HPDE6-E6E7 (cell line): Measurements from ENCODE around the gene ZNF12.
"Not testable (repeated sequence)": the region's sequence is repeated elsewhere in the genome, so short reads cannot be mapped to it uniquely, and the experiment has no call there.

Source experiments
- DNase-seq: peaks from one replicate; pipeline ENCODE4 v3.0.0; 2011; ENCODE audit warnings: missing footprints; ENCODE audit errors: extremely low spot score

ZNF12 gene

DNA sequence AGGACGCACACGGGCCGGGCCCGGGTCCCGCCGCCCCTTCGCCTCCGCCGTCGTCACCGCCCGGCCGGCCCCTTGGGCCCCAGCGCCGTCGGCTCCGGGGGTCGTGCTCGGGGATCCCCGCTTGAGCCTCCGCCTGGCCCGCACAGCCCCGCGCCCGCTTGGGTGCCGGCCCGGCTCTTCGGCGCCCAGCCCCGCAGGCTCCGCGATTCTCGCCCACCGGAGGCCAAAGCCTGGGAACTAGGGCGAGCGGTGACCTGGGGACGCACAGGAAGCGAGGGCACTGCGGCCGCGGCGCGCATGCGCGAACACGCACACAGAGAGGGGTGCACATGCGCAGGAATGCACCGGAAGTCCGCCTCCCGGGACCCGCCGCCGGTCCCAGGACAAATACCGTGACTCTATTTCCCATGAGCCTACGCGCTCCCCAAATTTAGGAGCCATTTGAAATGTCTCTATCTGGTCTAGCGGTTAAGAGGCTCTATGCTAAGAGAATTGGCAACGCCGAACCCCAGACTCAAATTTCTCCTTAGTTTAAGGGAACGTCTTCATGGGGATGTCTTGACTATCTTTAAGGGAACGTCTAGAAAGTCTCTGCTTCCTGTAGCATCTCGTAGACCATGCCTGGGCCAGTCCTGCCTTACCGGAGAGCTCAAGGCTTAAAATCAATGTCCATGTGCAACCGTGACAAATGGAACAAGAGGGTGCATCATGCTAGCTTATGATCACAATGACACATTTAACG, at the start of gene ZNF12:
ZNF12 (minus strand) TSS at position 282 of the 742 bp plus-strand sequence. CDS start 1,774 bp downstream, outside the sequence.
- peak; percentile 96 for DNase-seq

DNA sequence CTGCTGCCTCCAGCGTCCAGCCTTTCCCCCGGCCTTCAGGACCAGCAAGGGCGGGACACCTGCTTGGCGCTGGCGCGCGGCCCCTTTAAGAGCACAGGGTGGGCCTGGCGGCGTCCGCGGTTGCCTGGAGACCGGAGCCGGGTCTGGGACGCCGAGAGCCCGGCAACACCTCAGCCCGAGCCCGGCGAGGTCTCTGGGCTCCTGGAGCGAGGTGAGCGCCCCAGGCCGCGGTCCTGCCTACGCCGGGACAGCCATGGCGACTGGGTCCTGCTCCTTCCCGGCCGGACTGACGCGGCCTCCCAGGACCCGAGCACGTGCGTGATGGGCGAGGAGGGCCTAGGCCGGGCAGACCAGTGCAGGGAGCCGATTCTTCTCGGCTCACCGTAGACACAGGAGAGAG, 47.2 kb upstream of the ZNF12 start, which contains the start of gene RSPH10B2:
RSPH10B2 (plus strand) TSS at position 140 of the 400 bp plus-strand sequence. CDS start 3,575 bp downstream, outside the sequence.
- not testable (repeated sequence) for DNase-seq

DNA sequence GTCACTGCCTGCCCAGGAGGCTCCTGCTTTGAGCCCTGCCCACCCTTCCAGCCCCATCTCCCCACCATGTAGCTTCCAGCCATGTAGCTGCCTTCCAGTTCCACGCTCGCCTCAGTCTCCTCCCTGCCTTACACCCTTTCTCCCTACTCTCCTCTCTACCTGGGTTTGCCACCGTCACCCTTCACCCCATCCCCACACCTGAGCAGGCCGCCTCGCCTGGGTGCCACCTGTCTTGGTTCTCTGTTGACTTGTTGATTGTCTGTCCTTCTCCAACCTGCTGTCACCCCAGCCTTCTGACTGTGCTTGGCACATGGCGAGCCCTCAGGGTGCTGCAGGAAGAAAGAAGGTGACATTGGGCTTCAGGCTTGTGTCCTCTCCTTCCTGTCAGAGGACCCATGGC, 43.4 kb upstream of the ZNF12 start:
- not testable (repeated sequence) for DNase-seq

DNA sequence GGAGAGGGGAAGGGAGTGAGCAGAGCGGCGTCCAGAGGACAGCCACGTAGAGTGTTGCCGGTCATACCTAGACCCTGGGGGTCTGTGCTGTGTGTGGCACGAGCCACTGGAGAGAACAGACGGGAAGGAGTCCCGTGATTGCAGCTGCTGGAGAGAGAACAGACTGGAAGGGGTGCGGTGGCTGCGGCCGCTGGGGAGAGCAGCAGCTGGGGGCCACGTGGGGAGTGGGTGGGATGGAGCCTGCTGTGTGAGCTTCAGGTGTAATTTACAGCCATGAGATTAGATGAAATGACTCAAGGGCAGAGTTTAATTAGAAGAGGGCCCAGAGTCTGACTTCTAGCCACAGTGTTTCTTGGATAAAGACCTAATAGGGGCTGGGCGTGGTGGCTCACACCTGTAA, 42.6 kb upstream of the ZNF12 start:
- DNase-seq = not testable (repeated sequence)

DNA sequence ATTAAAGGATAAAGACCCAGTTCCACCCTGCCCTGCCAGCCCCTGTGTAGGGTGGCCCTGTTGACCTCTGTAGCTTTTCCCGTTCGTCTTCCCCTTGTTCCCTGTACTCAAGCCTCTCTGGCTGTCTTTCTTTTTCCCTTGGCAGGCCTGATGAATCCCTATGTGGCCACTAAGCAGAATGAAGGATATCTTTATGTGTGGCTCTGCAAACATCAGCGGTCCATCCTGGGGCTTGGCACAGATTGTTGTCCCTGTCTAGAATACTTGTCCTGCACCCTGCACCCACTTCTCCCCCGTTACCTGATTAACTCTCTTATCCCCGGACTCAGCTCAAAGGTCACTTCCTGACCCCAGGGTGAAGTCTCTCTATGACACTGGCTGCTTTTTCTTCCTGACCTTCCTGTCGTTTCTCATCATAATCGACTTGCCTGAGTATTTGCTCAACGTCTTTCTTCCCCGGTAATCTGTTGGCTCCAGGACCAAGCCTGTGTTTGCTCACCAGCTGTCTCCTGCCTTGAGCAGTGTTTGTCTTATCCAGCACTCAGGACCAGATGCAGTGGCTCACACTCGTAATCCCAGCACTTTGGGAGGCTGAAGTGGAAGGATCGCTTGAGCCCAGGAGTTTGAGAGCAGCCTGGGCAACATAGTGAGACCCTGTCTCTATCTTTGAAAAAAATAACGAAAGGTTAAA, 37.8 kb upstream of the ZNF12 start:
- DNase-seq = not testable (repeated sequence)

DNA sequence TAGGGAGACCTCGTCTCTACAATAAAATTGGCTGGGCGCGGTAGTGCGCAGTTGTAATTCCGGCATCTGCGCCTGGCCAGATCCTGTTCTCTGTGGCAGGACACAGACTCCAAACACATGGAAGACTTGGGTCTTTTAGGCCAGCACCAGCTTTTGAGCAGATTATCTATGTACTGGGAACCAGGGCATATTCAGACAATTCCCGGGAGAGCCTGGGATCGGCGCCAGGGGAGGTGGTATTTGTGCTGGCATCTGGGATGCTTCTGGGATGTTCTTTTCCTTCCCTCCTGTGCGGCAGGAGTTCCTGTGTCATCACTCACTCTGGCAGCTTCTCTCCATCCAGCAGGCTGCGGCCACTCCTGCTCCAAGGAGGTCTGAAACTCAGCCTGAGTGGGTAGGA, 31.7 kb upstream of the ZNF12 start:
- not testable (repeated sequence) for DNase-seq

DNA sequence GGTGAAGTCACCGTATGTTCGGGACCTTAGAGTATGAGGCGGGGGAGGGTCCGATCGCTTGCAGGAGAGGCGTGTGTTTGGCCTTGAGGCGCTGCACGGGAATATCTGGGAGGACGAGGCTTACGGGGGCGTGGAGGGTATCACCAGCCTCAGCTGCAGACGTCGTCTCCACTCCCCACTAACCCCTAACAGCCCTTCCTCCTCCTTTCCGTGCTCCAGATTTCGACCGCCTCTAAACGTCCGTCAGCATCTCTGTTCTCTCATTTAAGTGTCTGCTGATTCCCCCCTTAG, 23.5 kb upstream of the ZNF12 start:
- peak; percentile 16 for DNase-seq

DNA sequence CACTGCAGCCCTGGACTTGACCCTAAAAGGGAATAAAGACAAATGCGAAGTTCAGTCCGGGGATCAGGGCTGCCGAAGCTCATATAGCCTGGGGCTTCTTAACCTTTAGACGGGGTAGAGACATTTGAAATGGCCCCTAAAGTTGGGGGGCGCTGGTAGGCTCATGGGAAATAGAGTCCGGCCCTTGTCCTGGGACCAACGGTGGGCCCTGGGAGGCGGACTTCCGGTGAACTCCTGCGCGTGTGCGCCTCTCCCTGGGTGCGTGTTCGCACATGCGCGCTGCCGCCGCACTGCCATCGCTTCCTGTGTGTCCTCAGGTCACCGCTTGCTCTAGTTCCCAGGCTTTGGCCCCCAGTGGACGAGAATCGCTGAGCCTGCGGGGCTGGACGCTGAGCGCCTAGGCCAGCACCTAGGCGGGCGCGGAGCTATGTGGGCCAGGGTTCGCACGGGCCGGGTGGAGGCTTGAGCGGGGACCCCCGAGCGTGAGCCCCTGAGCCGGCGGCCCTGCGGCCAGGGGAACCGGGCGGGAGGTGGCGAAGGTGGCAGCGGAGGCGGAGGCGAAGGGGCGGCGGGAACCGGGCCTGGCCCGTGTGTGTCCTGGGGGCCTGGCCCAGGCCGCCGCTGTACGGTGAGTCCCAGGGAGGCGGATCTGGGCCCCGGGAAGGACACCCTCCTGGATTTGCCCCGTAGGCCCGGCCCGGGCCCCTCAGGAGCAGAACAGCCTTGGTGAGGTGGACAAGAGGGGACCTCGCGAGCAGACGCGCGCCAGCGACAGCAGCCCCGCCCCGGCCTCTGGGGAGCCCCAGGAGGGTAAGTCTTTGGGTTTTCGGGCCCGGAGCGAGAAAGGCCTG, 23.0 kb upstream of the ZNF12 start:
- DNase-seq = peak; percentile 70

DNA sequence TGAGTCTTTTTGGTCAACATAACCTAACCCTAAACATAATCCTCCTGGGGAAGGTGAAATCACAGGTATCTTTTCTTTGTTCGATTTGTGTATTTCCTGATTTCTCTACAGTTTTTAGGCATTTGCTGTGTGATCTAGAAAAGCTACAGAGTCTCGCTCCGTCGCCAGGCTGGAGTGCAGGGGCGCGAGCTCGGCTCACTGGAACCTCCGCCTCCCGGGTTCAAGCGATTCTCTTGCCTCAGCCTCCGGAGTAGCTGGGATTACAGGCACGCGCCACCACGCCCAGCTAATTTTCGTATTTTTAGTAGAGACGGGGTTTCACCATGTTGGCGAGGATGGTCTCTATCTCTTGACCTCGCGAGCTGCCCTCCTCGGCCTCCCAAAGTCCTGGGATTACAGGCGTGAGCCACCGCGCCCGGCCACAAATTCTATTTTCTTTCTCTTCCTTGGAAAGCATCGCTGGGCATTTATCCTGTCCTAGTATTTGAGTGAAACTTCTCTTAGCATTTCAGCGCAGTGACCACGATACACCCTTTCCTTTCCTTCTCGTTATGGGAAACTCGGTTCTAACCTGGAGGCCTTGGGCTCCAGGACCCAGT, 22.2 kb upstream of the ZNF12 start:
- DNase-seq = not testable (repeated sequence)

DNA sequence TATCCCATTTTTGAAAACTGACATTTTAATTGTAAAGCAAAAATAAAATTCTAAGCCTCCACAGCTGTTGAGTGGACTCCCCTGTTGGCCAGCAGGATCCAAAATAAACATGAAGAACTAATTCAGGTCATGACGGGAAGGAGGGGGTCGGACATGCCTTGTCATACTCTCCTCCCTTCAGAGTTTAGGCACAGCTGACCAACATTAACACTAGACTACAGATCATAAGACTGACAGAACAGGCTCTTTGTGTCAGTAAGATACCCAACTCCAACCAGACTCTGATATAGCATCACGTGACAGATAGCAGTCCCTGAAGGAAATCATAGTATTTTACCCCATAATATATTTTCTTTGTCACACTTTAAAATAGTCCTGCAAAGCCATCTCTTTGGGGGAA, 20.9 kb upstream of the ZNF12 start:
- no peak for DNase-seq

DNA sequence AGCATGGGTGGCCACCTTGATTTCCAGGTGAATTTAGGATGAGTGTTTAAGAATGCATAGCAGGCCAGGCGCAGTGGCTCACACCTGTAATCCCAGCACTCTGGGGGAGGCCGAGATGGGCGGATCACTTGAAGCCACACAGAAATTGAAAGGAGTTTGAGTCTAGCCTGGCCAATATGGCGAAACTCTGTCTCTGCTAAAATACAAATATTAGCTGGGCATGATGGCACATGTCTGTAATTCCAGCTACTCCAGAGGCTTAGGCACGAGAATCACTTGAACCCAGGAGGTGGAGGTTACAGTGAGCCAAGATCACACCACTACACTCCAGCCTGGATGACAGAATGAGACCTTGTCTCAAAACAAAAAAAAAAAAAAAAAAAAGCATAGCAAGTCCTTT, 19.6 kb upstream of the ZNF12 start:
- not testable (repeated sequence) for DNase-seq

DNA sequence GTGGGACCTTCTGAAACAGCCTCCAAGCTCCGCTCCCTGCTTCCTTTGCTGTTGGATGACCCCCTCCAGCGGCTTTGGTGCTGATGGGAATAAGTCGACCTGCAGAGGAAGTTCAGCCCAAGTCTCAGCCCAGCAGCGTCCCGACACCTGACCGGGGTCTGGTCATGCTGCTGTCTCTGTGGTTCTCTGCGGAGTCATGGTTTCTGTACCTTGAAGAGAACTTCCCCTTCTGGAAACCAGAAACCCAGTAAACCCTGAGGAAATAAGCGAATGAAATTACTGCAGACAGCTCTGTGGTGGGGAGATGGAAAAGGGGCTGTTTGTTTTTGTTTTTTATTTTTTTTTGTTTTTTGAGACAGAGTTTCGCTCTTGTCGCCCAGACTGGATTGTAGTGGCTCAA, 18.3 kb upstream of the ZNF12 start:
- DNase-seq = no peak

DNA sequence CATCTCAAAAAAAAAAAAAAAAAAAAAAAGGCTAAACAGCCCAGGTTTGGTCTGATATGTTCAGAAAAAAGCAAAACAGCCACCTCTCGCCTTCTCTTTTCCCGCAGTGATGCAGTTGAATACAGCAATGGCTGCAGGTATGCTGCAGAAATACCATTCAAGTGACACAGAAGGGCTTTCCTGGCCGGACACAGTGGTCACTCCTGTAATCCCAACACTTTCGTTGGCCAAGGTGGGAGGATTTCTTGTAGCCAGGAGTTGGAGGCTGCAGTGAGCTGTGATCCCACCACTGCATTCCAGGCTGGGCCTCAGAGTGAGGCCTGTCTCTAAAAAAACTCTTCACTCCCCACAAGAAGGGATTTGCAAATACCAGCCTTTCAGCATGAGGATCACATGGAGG, 17.6 kb upstream of the ZNF12 start:
- not testable (repeated sequence) for DNase-seq

DNA sequence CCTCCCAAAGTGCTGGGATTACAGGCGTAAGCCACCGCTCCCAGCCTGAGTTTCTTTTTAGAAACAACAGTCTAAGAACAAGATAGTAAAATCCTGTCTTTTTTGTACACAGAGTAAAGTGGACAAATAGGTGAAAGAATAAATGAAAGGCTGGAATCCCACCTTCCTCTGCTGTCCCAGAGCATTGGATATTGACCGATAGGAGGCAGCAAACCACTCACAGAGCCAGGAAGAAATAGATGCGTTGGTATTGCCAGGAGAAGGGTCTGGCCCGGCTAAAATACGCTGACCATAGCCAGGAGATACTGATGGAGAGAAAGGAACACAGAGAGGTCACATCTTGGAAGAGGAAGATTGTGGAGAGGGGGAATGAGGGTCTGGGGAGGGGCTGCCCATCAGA, 11.4 kb upstream of the ZNF12 start:
- DNase-seq = no peak

DNA sequence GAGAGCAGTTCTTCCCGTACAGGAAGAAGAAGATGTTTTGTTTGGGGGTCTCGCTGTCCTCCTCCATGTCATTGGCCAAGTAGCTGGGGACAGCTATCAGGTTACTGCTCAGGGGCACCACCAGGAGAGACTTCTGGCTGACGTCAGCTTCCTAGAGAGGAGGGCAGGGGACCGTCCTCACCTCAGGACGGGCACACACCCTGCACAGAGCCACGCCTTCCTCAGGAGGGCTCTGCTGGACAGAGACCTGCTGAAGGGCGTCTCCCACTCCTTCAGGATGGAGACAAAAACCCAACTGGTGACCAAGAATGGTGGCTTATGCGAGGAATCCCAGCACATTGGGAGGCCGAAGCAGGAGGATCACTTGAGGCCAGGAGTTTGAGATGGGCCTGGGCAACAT, 9.2 kb upstream of the ZNF12 start:
- DNase-seq = not testable (repeated sequence)

DNA sequence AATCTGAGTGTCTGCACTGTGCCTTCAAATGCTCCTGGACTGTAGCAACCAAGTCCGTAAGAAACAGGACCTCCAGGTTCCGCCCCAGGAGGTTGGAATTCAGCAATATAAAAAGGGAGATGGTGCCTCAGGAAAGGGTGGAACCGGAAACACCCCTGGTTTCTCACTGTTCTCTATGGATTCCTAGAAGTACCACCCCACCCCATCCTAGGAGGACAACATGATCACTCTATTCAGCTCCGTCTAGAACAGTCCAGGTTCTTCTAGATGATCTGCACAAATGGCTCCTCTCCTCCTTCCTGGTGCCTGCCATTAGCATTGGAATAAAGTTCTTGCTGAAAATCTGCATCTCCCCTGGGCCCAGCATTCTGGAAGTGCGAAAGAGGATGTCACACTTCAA, 7.6 kb upstream of the ZNF12 start:
- DNase-seq = no peak

DNA sequence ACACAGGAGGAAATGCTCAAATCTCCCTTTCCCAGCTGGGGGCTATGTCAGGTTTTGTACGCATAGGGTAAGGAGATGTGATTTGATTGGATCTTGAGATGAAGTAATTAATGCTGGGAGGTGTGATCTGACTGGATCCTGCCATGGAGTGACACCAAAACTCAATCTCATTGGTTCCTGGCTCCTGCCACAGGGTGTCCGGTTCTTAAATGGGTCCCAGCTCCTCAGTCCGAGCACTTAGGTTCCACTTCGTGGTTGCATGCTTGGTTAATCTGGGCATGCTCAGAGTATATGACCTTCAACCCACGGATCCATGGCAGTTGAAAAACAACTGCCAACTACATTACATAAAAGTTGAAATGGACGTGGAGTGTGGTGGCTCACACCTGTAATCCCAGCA, 3.1 kb upstream of the ZNF12 start:
- no peak for DNase-seq

DNA sequence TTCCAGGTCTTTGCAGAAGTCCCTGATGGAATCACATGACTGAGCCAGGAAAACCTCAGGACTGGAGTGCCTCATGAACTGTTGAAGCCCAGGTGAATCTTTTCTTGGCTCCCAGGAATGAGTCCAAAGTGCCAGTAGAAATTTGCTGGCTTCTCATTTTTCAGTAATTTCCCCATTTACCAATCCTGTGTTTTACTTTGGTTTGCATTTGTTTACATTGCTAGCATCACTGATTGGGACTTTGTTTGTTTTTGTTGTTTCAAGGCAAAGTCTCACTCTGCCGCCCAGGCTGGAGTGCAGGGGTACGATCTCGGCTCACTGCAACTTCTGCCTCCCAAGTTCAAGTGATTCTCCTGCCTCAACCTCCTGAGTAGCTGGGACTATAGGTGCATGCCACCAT, 1.6 kb upstream of the ZNF12 start:
- DNase-seq = no peak

DNA sequence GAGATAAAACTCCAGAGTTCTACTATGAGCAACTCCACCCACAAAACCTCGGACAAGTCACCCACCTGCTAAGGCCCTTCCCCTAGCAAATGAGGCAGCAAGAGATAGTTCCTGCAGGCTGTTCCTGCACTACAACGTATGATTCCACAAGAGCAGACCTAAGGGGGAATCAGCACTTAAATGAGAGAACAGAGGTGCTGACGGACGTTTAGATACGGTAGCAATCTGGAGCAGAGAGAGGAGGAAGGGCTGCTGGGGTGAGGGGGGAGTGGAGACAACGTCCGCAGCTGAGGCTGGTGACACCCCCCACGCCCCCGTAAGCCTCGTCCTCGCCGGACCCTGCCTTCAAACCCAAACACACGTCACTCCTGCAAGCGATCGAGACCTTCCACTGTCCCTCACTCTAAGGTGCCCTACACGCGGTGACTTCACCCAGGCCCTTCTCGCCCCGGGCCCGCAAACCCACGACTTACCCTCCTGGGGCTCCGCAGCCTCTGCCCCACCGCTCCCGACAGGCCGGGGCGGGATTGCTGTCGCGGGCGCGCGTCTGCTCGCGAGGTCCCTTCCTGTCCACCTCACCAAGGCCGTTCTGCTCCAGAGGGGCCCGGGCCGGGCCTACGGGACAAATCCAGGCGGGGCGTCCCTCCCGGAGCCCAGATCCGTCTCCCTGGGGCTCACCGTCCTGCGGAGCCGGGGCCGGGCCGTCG, 635 bp downstream of the ZNF12 start:
- peak; percentile 21 for DNase-seq

DNA sequence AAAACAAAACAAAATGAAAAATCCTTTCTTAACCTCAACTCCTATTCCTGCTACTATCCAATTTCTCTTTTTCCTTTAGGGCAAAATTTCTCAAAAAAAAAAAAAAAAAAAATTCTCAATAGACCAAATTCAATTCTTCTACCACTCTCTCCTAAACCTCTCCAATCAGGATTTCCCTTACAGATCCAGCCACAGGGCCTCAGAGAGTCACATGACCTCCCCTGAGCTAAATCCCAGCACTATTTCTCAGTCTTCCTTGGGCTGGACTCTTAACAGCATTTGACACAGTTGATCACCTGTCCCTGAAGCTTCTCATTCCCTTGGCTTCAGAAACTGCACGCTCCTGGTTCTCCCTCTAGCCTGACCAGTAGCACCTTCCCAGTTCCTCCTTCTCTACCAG, 4.9 kb downstream of the ZNF12 start:
- no peak for DNase-seq

DNA sequence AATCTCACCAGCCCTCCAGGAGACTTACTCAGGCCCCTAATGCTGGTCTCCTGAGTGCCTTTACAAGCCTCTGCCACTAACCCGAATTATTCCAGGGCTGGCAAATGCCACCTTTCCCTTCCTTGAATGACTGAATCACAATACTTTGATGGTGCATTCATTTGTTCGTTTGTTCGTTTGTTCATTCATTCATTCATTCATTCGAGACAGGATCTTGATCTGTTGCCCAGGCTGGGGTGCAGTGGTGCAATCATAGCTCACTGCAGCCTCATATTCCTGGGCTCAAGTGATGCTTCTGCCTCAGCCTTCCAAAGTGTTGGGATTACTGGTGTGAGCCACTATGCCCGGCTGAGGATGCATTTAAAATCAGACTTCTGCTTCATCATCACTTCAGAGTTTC, 6.0 kb downstream of the ZNF12 start:
- DNase-seq = no peak
